Measurements from ENCODE around the gene FOXA1.

FOXA1 gene

GRCh38 chr14:37569729-37570128 is 25.3 kb downstream of the FOXA1 start:
- CTCF ChIA-PET: interaction anchor here (0.6 to 1.0 kb wide), 3 partner anchors 25 to 324 kb away, joined by 3 read pairs; partner anchors contain the start of gene FOXA1
- Histone ChIP-seq H3K36me3 (ENCODE audit: control insufficient read depth in 2 of 2, insufficient read depth in 1 of 2, low read length in 2 of 2) (no peaks in the 10 kb centered on the region), H3K27ac (ENCODE audit: extremely low read depth, low read depth, low read length) (no peak overlapping the region), H3K4me1 (ENCODE audit: control insufficient read depth, insufficient read depth, low read length) (peaks cover 22% of the 10 kb centered on the region), H3K9me3 (ENCODE audit: control insufficient read depth, insufficient read depth, low read depth, low read length) (no peaks in the 10 kb centered on the region), H3K4me3 (ENCODE audit: low read depth, low read length) (no peak overlapping the region)
- TF ChIP-seq ZNF704 (tag by site-specific recombination; IDR thresholded peaks at IDR 0.05) (no peak), PBX3 (CRISPR knock-in tag; IDR thresholded peaks at IDR 0.05) (no peak), MEIS1 (CRISPR knock-in tag; IDR thresholded peaks at IDR 0.05; ENCODE audit: borderline replicate concordance) (no peak), ZBTB21 (tag by site-specific recombination; IDR thresholded peaks at IDR 0.05) (no peak), ZNF473 (tag by site-specific recombination; IDR thresholded peaks at IDR 0.05) (no peak), ZNF202 (tag by site-specific recombination; IDR thresholded peaks at IDR 0.05; ENCODE audit: borderline replicate concordance) (no peak), ZNF426 (tag by site-specific recombination; IDR thresholded peaks at IDR 0.05) (no peak), ZNF660 (tag by site-specific recombination; IDR thresholded peaks at IDR 0.05) (no peak), ZNF248 (tag by site-specific recombination; IDR thresholded peaks at IDR 0.05) (no peak), ZNF791 (tag by site-specific recombination; IDR thresholded peaks at IDR 0.05) (no peak), ZNF629 (tag by site-specific recombination; IDR thresholded peaks at IDR 0.05) (no peak), ZNF404 (tag by site-specific recombination; IDR thresholded peaks at IDR 0.05) (no peak), REPIN1 (tag by site-specific recombination; IDR thresholded peaks at IDR 0.05; ENCODE audit: low read depth) (no peak), ZNF48 (tag by site-specific recombination; IDR thresholded peaks at IDR 0.05) (no peak)
- POLR2A ChIA-PET: no interaction called here

- no peaks in the 10 kb centered on the region for H3K9me3 ChIP-seq (ENCODE audit: control insufficient read depth, insufficient read depth, low read depth, low read length)
- peaks cover 15% of the 10 kb centered on the region for H3K4me1 ChIP-seq (ENCODE audit: control insufficient read depth, insufficient read depth, low read length)
- ChIA-PET POLR2A (no interaction called here), CTCF (no interaction called here)
- H3K36me3 ChIP-seq (ENCODE audit: control insufficient read depth in 2 of 2, insufficient read depth in 1 of 2, low read length in 2 of 2): no peaks in the 10 kb centered on the region
- H3K27ac ChIP-seq (ENCODE audit: extremely low read depth, low read depth, low read length): peak overlapping the region; percentile 75
- H3K4me3 ChIP-seq (ENCODE audit: low read depth, low read length): no peak overlapping the region
- peak; percentile 87 for TF ChIP-seq PRDM6 (tag by site-specific recombination; IDR thresholded peaks at IDR 0.05)
- 0 out of 2 replicates have a peak, but pooled peaks have one; percentile 11 for TF ChIP-seq FEZF1 (tag by site-specific recombination; IDR thresholded peaks at IDR 0.05)
- peak; percentile 44; the same call in 1 of the 2 replicates for TF ChIP-seq ZNF843 (tag by site-specific recombination; IDR thresholded peaks at IDR 0.05)
- TF ChIP-seq ZNF175 (tag by site-specific recombination; IDR thresholded peaks at IDR 0.05): no peak
- no peak for TF ChIP-seq OVOL3 (tag by site-specific recombination; IDR thresholded peaks at IDR 0.05)
- no peak for TF ChIP-seq GLIS1 (tag by site-specific recombination; IDR thresholded peaks at IDR 0.05)
- TF ChIP-seq ZXDB (tag by site-specific recombination; IDR thresholded peaks at IDR 0.05): peak; percentile 58
- TF ChIP-seq ZNF335 (tag by site-specific recombination; conservative IDR thresholded peaks at IDR 0.05): peak; percentile 41; the same call in 1 of the 2 replicates
- 0 out of 2 replicates have a peak, but pooled peaks have one; percentile 36 for TF ChIP-seq IKZF3 (tag by site-specific recombination; IDR thresholded peaks at IDR 0.05)
- TF ChIP-seq ZNF561 (tag by site-specific recombination; IDR thresholded peaks at IDR 0.05; ENCODE audit: borderline replicate concordance): peak; percentile 31; the same call in 1 of the 2 replicates
- TF ChIP-seq PBX3 (CRISPR knock-in tag; IDR thresholded peaks at IDR 0.05): no peak
Observed at GRCh38 chr14:37566811-37567371, 28.2 kb downstream of the FOXA1 start.
